Large intestine (tissue), 3 donors: Measurements from ENCODE around the gene ITPKB. TPM values are rescaled to one million over a fixed set of nuclear protein-coding genes. Genes with fewer than 3 reads are reported as not detected.

ENCODE experiments used
- DNase-seq, 2 donors: peaks; one replicate each; pipeline versions ENCODE4 v3.0.0 to v3.0.0-alpha.2; 2013
- H3K27ac ChIP-seq: one replicate; pipeline ENCODE4 v1.5.1; 2013; ENCODE audit warnings: low read length
- H3K27me3 ChIP-seq: 2 replicates; pipeline ENCODE4 v1.6.1; 2013; ENCODE audit warnings: low read length; ENCODE audit not compliant: control insufficient read depth, insufficient read depth
- H3K36me3 ChIP-seq: 2 replicates; pipeline ENCODE4 v1.6.1; 2013; ENCODE audit warnings: low read length; ENCODE audit not compliant: control insufficient read depth, insufficient read depth
- H3K4me1 ChIP-seq: one replicate; pipeline ENCODE4 v1.6.1; 2013; ENCODE audit warnings: low read length; ENCODE audit not compliant: control insufficient read depth, insufficient read depth
- H3K4me3 ChIP-seq: one replicate; pipeline ENCODE4 v1.5.1; 2013; ENCODE audit warnings: low read length
- H3K9me3 ChIP-seq: one replicate; pipeline ENCODE4 v1.6.1; 2013; ENCODE audit warnings: mild to moderate bottlenecking, low read depth, low read length, moderate library complexity; ENCODE audit not compliant: control insufficient read depth
- WGBS: methylation state at CpG from one replicate; pipeline ENCODE4 v1.1.5; 2013; ENCODE audit warnings: low lambda C conversion rate; ENCODE audit not compliant: insufficient coverage; 5-methylcytosine and 5-hydroxymethylcytosine counted together
- polyA plus RNA-seq: library from polyadenylated mRNA; unstranded; fragments of 120-200 nt; gene quantifications from one replicate; pipeline ENCODE4 v1.2.1, GENCODE V29; 2013

The ITPKB gene
- polyA plus RNA-seq, 1 donor, result 13.0 TPM

GRCh38 chr1:226593541-226593940 is 145.5 kb downstream of the ITPKB start:
- WGBS, result no CpG with 5 or more reads among the region's 8 CpGs
- Histone ChIP-seq H3K36me3 (no peaks in the 10 kb centered on the region), H3K4me3 (no peak overlapping the region)

GRCh38 chr1:226590614-226591013 is 148.5 kb downstream of the ITPKB start:
- WGBS, result 67% methylated on average over 1 of the region's 7 CpGs

More at GRCh38 chr1:226593541-226593940, 145.5 kb downstream of the ITPKB start:
- DNase-seq, result no peak
- no peaks in the 10 kb centered on the region for H3K9me3 ChIP-seq
- H3K27me3 ChIP-seq, result peaks cover 4% of the 10 kb centered on the region
- H3K27ac ChIP-seq, result no peak overlapping the region
- no peaks in the 10 kb centered on the region for H3K4me1 ChIP-seq

GRCh38 chr1:226589008-226589733 is 149.9 kb downstream of the ITPKB start:
- Histone ChIP-seq H3K27ac (no peak overlapping the region), H3K36me3 (no peaks in the 10 kb centered on the region), H3K4me1 (no peaks in the 10 kb centered on the region), H3K4me3 (no peak overlapping the region), H3K27me3 (peaks cover 8% of the 10 kb centered on the region), H3K9me3 (no peaks in the 10 kb centered on the region)
- no peak for DNase-seq
- no CpG with 5 or more reads among the region's 11 CpGs for WGBS

More at GRCh38 chr1:226590614-226591013, 148.5 kb downstream of the ITPKB start:
- Histone ChIP-seq H3K4me3 (no peak overlapping the region), H3K27ac (no peak overlapping the region), H3K27me3 (peaks cover 8% of the 10 kb centered on the region), H3K36me3 (no peaks in the 10 kb centered on the region), H3K4me1 (no peaks in the 10 kb centered on the region), H3K9me3 (no peaks in the 10 kb centered on the region)
- DNase-seq, result no peak

- Histone ChIP-seq H3K4me3 (no peak overlapping the region), H3K27ac (no peak overlapping the region), H3K27me3 (peaks cover 4% of the 10 kb centered on the region), H3K9me3 (no peaks in the 10 kb centered on the region), H3K36me3 (no peaks in the 10 kb centered on the region), H3K4me1 (no peaks in the 10 kb centered on the region)
- WGBS, result no CpG with 5 or more reads among the region's 2 CpGs
- DNase-seq, result no peak
Observed at GRCh38 chr1:226588484-226588883, 150.6 kb downstream of the ITPKB start.

GRCh38 chr1:226586650-226587422 is 152.2 kb downstream of the ITPKB start:
- 20% methylated on average over 1 of the region's 16 CpGs for WGBS
- Histone ChIP-seq H3K27ac (no peak overlapping the region), H3K9me3 (no peaks in the 10 kb centered on the region), H3K4me1 (no peaks in the 10 kb centered on the region), H3K36me3 (no peaks in the 10 kb centered on the region), H3K4me3 (no peak overlapping the region), H3K27me3 (peaks cover 4% of the 10 kb centered on the region)
- peak in 1 of 2 donors; percentile 58 for DNase-seq

GRCh38 chr1:226586116-226586515 is 153.0 kb downstream of the ITPKB start:
- WGBS, result no CpG with 5 or more reads among the region's 7 CpGs
- H3K36me3 ChIP-seq, result no peaks in the 10 kb centered on the region
- no peaks in the 10 kb centered on the region for H3K4me1 ChIP-seq
- no peak overlapping the region for H3K4me3 ChIP-seq
- H3K27ac ChIP-seq, result no peak overlapping the region
- no peak for DNase-seq
- no peaks in the 10 kb centered on the region for H3K9me3 ChIP-seq
- peaks cover 4% of the 10 kb centered on the region for H3K27me3 ChIP-seq

- no peak for DNase-seq
- Histone ChIP-seq H3K36me3 (no peaks in the 10 kb centered on the region), H3K4me3 (no peak overlapping the region), H3K27me3 (peaks cover 4% of the 10 kb centered on the region), H3K9me3 (no peaks in the 10 kb centered on the region), H3K4me1 (no peaks in the 10 kb centered on the region), H3K27ac (no peak overlapping the region)
- WGBS, result no CpG with 5 or more reads among the region's 3 CpGs
Observed at GRCh38 chr1:226584164-226584563, 154.9 kb downstream of the ITPKB start.

GRCh38 chr1:226582966-226583365 is 156.1 kb downstream of the ITPKB start:
- Histone ChIP-seq H3K9me3 (no peaks in the 10 kb centered on the region), H3K4me3 (no peak overlapping the region), H3K4me1 (no peaks in the 10 kb centered on the region), H3K27me3 (peaks cover 4% of the 10 kb centered on the region), H3K36me3 (no peaks in the 10 kb centered on the region), H3K27ac (no peak overlapping the region)
- DNase-seq, result no peak
- no CpG with 5 or more reads among the region's 3 CpGs for WGBS

Other genes with a start within 250 kb of the ITPKB start
- gene STUM, start 190.5 kb downstream of the ITPKB start, polyA plus RNA-seq, result 8.2 TPM
- gene PSEN2, start 131.3 kb upstream of the ITPKB start, polyA plus RNA-seq, result 16.1 TPM
- gene COQ8A, start 201.0 kb upstream of the ITPKB start, polyA plus RNA-seq, result 38.7 TPM